ENCODE data around the gene PHLDA2.
"Not testable (repeated sequence)": the region's sequence is repeated elsewhere in the genome, so short reads cannot be mapped to it uniquely, and the experiment has no call there.

Gene PHLDA2

DNA sequence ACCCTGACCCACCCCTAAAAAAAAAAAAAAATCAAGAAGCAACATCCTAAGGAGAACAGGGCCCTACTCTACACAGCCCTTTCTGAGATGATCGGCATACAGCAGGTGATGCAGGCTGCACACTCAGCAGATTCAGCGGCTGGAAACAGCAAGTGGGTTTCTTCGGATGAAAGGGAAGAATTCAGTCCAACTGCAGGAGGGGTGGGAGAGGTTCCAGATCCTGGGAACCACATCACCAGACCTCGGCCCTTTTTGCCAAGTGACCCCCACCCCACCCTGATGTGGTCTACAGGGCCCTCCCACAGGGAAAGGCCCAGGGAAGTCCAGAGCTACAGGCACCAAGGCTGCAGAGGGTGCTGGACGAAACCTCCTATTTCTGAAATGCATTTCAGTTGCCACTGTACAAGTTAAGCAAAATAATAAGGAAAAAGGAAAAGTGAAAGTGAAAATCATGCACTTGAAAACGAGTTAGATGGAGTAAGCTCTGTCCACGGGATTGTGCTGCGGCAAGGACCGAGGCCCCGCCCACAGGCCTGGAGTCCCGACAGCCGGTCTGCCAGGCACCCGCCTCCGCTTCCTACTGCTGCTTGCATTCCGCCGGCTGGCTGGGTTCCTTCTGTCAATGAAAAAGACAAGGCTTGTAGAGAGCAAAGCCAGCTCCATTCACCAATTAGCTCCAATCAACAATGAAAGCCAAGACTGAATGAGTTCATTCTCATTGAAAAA lies 16.0 kb upstream of the PHLDA2 start:
- no peak for DNase-seq (ENCODE audit: low read depth)

DNA sequence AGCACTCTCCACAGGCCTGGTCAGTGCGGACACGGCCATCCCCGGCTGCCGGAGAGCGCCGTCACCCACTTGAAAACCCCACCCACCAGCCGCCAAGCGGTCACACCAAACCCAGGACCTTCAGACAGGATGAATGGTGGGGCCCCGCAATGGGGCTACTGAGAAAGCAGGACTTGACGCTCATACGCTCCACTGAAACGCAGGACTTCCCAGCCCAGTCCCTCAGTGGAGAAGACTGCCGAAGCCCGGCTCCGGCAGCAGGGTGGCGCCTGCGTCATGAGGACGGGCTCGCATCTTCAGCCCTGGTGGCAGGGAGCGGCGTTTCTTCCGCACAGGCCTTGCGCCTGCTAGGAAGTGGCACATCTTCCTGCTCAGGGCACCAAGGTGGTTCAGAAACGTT lies 15.3 kb upstream of the PHLDA2 start:
- no peak for DNase-seq (ENCODE audit: low read depth)

- DNase-seq (ENCODE audit: low read depth): no peak
These were observed 14.5 kb upstream of the PHLDA2 start for GRCh38 chr11:2943711-2944118.

- DNase-seq (ENCODE audit: low read depth): no peak
These were observed 13.9 kb upstream of the PHLDA2 start for GRCh38 chr11:2942872-2943710.

GRCh38 chr11:2942447-2942846 lies 13.2 kb upstream of the PHLDA2 start:
- no peak for DNase-seq (ENCODE audit: low read depth)

DNA sequence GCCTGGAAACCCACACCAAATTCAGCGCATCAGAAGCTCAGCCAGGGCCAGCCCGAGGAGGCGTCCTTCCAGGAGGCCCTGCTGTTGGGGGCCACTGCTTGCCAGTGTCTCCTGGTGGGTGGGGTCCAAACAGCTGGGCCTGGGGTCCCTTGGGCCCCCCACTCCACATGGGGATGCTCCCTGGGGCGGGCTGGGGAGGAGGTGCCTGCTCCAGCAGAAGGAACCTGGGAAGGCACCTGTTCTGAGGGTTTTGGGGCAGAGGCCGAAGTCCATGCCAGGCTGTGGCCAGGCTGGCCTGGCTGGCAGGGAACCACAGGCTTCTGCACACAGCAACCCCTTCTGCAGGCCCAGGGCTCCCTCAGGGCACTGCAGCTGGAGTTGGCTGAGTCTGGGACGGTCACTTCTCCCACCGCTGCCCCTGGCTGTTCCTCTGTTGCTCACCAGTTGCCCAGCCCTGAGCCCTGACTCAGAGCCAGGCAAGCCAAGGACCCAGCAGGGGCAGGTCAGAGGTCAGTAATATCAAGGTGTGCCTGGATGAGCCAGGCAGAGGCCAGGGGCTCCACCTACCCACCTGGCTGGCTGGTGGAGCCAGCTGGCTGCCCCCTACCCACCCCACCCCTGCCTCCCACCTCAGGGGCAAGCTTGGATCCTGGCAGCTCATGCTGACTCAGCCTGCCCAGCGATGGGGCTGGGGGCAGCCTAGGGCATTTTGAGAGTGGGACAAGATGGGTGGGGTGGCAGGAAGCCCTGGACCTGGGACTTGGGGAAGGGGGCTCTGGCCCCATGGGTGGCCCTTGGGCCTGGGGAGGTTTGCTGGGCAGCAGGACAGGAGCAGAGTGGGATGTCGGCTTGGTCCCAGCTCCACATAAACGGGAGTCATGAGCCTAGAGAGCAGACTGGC lies 12.0 kb upstream of the PHLDA2 start:
- no peak for DNase-seq (ENCODE audit: low read depth)

DNA sequence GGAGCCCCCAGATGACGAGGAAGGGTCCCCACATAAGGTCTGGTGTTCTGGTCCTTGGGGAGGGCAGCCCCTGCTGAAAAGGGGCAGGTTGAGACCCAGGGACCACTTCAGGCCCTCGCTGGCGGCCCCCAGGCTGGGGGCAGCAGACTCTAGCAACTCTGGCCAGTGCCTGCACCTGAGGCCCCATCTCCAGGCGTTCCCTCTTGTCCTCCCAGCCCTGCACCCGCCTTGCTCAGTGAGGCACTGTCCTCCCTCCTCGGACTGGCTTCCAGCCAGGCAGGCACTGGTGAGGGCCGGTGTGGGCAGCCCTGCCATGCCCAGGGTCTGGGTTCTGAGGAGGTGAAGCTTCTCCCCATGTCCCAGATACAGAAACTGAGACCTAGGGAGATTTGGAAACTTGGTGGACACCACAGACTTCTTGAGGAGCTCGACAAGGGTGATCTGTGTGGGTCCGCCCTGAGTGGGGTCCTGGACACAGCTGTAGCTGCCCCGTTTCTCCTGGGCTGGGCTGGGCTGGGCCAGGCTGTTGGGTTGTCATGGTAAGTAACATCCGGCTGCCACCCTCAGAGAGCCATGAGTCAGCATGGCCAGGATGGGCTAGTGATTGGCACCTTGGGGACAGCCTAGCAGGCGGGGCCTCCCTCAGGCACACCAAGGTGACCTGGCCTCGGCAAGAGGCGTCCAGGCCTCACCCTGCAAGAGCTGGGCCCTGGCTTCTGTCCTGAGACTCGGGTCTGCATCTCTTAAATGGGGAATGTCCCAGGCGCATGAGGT lies 11.1 kb upstream of the PHLDA2 start:
- DNase-seq (ENCODE audit: low read depth): no peak

DNA sequence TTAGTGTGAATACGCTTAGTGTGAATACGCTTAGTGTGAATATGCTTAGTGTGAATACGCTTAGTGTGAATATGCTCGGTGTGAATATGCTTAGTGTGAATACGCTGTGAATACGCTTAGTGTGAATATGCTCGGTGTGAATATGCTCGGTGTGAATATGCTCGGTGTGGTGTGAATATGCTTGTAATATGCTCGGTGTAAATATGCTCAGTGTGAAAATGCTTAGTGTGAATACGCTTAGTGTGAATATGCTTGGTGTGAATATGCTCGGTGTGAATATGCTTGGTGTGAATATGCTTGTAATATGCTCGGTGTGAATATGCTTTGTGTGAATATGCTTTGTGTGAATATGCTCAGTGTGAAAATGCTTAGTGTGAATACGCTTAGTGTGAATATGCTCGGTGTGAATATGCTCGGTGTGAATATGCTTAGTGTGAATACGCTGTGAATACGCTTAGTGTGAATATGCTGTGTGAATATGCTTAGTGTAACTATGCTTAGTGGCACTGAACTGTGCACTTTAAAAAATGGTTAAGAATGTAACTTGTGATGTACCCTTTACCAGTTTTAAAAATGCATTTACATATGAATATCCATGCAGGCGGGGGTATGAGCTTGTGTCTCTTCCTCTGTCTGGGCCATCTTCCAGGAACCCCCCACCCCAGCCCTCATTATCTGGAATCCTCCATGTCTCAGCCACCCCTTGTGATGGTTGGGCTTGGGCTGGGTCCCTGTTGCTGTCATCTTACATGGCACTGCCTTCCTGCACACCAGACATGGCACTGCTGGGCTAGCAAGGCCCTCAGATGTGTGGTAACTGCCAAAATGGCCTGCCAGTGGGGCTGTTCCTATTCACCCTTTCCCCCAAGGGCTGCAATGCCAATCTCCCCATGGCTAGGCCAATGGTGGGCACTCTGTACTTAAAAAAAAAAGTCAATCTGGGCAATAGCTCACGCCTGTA lies 9.5 kb upstream of the PHLDA2 start:
- DNase-seq (ENCODE audit: low read depth): not testable (repeated sequence)

- not testable (repeated sequence) for DNase-seq (ENCODE audit: low read depth)
These were observed 8.6 kb upstream of the PHLDA2 start for GRCh38 chr11:2937641-2938457.

GRCh38 chr11:2934611-2935239 lies 5.5 kb upstream of the PHLDA2 start:
- DNase-seq (ENCODE audit: low read depth): no peak

DNA sequence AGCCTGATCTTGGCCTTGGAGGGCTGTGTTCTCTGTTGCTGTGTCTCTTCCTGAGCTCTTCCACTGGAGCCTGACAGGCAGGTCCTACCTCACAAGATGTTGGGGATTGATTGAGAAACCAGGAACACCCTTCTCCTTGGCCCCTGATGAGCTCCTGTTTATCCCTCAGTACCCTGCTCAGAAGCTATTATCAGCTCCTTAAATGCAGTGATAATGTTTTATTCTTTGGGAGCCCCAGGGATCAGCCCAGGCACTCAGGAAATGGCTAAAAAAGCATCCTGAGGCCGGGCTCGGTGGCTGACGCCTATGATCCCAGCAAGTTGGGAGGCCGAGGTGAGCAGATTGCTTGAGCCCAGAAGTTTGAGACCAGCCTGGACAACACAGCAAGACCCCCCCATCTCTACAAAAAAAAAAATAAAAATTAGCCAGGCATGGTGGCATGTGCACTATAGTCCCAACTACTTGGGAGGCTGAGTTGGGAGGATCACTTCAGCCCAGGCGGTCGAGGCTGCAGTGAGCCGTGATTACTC lies 4.9 kb upstream of the PHLDA2 start:
- no peak for DNase-seq (ENCODE audit: low read depth)

DNA sequence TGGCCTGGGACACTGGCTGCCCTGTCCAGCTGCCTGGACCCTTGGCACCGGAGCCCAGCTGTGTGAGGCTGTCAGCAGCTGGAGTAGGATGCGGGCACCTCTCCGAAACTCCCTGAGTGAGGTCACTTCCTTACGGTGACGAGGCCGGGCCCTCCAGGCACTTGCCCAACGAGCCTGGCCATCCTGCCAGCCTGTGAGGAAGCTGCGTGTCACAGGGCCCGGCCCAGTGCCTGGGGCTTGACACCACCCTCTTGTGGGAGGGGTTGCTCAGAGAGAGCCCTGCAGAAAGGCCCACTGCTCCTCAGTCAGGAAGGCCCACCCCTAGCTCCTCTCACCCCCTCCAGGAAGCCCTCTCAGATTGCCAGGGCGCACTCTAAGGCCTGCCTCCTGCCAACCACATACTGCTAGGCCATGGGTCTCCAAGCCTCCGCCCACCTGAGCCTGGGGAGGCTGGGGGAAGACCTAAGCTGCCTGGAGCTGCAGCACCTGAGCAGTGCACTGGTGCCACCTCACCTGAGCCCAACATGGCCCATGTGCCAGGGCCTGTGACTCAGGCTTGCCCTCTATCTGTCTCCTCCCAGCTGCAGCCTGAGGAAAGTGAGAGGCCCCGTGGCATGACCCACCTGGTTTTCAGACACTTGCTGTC lies 4.3 kb upstream of the PHLDA2 start:
- no peak for DNase-seq (ENCODE audit: low read depth)

DNA sequence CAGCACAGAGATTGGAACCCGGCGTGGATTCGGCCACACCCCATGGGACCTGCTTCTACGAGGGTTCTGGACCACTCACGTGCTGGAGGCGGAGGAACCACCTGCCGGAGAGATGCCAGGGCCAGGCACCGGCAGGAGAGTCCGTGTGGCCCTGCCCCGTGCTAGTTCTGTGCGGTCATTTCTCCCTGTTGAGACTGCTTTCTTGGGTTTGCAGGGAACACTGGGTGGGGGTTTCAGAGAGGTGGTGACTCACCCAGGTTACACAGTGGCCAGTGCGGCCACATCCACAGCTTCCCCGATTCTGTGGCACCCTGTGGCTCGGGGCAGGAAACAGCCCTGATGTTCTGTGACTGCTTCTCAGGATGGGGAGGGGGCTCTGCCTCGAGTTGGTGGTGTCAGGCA lies 3.6 kb upstream of the PHLDA2 start:
- no peak for DNase-seq (ENCODE audit: low read depth)

DNA sequence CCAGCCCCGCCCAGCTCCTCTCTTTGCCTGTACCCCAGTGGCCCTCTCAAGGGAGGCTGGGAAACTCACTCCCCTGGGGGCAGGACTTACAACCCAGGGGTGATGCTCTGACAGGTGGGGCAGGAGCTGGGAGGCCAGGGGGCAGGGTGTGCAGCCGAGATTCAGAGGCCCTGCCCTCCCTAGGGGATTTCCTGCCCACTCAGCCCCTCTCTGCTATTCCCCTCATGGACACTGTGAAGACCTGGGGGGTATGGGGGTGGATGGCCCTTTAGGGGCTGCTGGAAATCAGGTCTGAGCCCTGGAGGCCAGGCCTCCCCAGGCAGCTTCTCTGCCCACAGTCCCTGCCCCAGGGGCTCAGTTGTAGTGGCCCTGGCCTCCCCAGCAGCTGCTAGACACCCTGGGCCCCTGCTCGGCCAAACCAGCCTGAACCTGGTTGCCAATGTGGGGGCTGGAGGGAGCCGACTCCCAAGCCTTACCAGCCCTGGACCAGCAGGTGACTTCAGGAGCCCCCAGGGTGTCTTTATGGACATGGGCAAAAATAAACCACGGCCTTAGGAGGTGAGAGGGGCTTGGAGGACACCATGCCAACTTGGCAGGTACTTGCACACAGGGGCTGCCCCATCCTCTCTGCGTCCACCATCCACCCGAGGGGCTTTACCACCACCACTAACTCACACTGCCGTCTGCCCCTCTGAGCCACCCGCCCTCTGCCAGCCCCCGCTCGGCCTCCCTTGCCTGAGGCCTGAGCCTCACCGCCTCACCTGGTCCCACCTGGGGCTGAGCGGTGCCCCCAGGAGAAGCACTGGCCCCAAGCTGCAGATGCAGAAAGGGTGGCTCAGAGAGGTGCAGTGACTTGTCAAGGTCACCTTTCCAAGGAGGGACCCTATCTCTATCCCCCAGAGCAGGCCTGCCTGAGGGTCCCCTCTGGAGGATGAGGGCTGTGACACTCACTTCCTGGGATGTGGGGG lies 2.8 kb upstream of the PHLDA2 start:
- no peak for DNase-seq (ENCODE audit: low read depth)

GRCh38 chr11:2931420-2931746 lies 2.2 kb upstream of the PHLDA2 start:
- no peak for DNase-seq (ENCODE audit: low read depth)

- DNase-seq (ENCODE audit: low read depth): no peak
These were observed 1.6 kb upstream of the PHLDA2 start for GRCh38 chr11:2930704-2931419.

Measured in stimulated activated CD8-positive, alpha-beta memory T cell treated with anti-CD3 and anti-CD28 coated beads, Interleukin-12 subunit alpha, Interleukin-12 subunit beta, amount 100 ng/mL, for 4 hours (primary cell).